ENCODE measurements around the gene PLPP2.

Gene PLPP2

DNA sequence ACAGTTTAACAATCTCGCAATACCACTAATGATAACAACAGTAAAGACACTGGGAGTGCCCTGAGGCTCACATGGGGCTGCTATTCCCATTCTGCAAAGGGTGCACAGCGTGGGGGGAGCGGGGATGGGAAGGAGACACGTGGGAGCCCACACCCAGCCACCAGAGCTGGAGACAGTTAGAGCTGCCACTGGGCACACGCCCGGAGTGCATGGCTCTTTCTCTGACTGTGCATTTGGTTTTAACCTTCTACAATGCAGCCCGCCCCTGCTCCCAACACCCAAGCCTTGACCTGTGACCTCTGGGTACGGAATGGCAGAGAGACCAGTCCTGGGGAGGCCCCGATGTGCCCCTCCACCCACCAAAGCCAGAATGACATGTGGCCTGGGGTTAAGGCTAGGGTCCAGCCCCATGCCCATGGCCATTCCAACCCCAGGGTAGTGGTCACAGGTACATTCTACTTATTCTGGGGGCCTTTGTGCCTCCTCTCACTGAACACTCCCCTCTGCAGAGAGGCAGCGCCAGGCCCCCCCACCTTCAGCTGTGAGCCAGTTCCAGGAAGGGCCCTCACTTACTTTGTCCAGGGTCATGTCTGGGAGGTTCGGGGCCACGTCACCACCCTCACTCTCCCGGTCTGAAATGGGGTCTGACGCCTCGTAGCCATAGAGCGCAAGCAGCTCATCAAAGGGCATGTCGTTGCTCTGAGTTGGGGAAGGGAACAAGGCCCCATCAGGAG, 36.3 kb upstream of the PLPP2 start:
- in situ Hi-C loops (cut with HindIII; ENCODE audit: low pct_unique_long_range_greater_than_20kb, low sequenced_read_pairs), result no loop called here
- no peak for TF ChIP-seq JUND (IDR thresholded peaks at IDR 0.05; ENCODE audit: low read depth)
- no peak for DNase-seq (ENCODE audit: low read depth in 1 of 2, low spot score in 1 of 2)

DNA sequence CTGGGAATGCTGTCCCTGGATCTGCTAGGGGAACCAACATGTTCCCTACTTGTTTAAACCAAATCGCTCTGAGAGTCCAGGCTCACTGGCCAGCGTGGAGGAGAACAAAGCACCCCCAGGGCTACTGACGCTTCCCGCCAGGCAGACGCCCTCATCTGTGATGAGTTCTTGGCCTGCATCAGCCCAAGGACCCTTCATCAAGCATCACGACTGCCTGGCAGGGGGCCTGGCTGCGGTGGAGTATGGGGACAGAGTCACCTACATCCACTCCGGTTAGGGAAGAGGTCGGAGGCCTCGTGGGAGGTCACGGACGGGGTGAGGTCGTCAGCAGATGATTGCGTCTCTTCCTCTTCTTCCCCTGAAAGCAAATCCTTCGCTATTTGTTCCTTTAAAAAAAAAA, 35.7 kb upstream of the PLPP2 start:
- in situ Hi-C loops (cut with HindIII; ENCODE audit: low pct_unique_long_range_greater_than_20kb, low sequenced_read_pairs), result no loop called here
- no peak for DNase-seq (ENCODE audit: low read depth in 1 of 2, low spot score in 1 of 2)
- TF ChIP-seq JUND (IDR thresholded peaks at IDR 0.05; ENCODE audit: low read depth), result no peak

DNA sequence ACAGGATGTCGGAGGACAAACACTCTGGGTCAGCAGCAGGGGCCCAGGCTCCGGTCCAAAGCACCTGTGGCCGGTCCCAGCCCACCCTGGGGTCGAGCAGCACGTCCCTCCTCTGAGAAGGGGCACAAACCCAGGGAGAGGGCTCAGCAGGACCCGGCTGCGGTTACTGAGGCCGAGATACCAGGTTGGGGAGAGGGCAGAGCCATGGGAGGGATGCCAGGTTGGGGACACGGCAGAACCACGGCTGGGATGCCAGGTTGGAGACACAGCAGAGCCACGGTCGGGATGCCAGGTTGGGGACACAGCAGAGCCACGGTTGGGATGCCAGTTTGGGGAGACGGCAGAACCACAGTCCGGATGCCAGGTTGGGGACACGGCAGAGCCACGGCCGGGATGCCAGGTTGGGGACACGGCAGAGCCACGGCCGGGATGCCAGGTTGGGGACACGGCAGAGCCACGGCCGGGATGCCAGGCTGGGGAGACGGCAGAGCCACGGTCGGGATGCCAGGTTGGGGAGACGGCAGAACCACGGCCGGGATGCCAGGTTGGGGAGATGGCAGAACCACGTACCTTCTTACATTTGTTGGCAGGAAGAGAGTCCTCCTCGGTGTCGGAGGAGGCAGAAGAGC, 34.8 kb upstream of the PLPP2 start:
- DNase-seq (ENCODE audit: low read depth in 1 of 2, low spot score in 1 of 2), result no peak
- in situ Hi-C loops (cut with HindIII; ENCODE audit: low pct_unique_long_range_greater_than_20kb, low sequenced_read_pairs), result no loop called here
- TF ChIP-seq JUND (IDR thresholded peaks at IDR 0.05; ENCODE audit: low read depth), result no peak

DNA sequence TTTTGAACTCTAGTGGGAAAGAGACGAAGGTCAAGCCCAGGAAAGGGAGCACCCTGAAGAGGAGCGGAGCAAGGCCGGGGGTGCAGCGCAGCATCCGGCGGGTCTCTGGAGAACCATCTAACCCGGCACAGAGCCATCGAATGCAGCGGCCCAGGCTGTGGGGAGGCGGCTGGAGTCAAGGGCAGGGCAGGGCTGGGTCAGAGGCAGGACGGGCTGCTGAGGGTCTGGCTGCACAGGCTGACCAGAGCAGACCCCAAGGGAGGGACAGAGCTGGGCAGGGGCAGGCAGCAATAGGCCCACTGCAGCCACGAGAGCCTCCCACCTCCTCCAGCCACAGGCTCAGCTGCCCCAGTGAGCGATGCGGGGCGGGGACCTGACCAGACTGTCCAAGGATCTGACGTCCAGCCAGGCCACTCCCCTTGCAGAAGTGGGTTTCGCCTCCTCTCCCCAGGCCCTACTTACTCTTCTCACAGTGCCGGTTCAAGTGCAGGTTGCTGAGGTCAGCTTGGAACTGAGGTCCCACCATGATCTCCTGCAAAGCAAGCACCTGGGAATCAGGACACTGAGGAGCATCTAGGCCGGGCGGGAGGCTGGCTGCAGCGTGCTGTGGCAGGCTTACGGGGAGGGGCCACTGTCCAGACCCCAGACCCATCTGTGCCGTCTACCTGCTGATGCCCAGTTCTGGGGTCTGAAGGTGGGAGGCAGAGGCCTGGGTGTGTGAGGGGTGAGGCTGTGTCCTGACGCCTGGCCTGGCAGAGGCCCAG, 34.2 kb upstream of the PLPP2 start:
- in situ Hi-C loops (cut with HindIII; ENCODE audit: low pct_unique_long_range_greater_than_20kb, low sequenced_read_pairs), result no loop called here
- DNase-seq (ENCODE audit: low read depth in 1 of 2, low spot score in 1 of 2), result no peak
- no peak for TF ChIP-seq JUND (IDR thresholded peaks at IDR 0.05; ENCODE audit: low read depth)

DNA sequence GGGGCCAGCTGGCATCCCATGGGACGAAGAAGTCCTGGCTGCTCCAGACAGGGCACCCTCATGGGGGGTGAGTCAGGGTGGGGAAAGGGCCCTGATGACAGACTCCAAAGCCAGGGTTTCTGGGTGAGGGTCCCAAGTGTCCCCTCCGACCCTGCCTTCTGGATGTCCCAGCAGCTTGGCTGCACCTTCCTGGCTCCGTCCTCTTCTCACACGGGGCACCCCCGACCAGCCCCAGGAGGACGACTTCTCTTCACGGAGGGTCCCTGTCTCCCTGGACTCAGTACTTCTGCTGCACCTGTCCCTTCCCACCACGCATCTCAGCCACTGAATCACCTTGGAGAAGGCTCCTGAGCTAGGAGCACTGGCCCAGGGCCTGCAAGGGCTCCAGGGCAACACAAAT, 33.5 kb upstream of the PLPP2 start:
- no peak for TF ChIP-seq JUND (IDR thresholded peaks at IDR 0.05; ENCODE audit: low read depth)
- DNase-seq (ENCODE audit: low read depth in 1 of 2, low spot score in 1 of 2), result no peak
- in situ Hi-C loops (cut with HindIII; ENCODE audit: low pct_unique_long_range_greater_than_20kb, low sequenced_read_pairs), result no loop called here

DNA sequence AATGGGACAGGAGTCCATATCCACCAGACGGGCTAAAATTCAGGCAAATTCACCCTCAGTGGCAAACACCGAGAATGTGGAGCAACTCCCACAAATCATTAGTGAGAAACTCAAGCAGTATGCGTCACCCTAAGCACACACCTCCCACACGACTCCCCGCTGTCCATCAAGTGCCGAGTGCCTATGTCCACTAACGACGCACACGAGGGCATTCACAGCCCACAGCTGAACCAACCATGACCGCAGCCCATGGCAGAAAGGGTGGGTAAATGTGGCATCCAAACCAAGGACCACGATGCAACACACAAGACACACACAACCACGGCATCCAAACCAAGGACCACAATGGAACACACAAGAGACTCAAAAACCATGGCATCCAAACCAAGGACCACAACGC, 31.4 kb upstream of the PLPP2 start:
- in situ Hi-C loops (cut with HindIII; ENCODE audit: low pct_unique_long_range_greater_than_20kb, low sequenced_read_pairs), result no loop called here
- TF ChIP-seq JUND (IDR thresholded peaks at IDR 0.05; ENCODE audit: low read depth), result no peak
- DNase-seq (ENCODE audit: low read depth in 1 of 2, low spot score in 1 of 2), result no peak

DNA sequence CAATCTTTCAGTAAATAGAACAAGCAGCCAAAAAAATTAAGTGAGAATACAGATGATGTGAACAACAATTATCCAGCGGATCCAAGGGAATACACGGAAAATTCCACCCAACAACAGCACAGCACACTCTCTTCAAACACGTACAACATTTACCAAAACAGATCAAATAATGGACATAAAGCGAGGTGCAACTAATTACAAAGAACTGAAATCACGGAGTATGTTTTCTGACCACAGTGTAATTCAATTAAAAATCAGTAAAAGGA, 27.2 kb upstream of the PLPP2 start:
- in situ Hi-C loops (cut with HindIII; ENCODE audit: low pct_unique_long_range_greater_than_20kb, low sequenced_read_pairs), result no loop called here
- no peak for TF ChIP-seq JUND (IDR thresholded peaks at IDR 0.05; ENCODE audit: low read depth)
- no peak for DNase-seq (ENCODE audit: low read depth in 1 of 2, low spot score in 1 of 2)

DNA sequence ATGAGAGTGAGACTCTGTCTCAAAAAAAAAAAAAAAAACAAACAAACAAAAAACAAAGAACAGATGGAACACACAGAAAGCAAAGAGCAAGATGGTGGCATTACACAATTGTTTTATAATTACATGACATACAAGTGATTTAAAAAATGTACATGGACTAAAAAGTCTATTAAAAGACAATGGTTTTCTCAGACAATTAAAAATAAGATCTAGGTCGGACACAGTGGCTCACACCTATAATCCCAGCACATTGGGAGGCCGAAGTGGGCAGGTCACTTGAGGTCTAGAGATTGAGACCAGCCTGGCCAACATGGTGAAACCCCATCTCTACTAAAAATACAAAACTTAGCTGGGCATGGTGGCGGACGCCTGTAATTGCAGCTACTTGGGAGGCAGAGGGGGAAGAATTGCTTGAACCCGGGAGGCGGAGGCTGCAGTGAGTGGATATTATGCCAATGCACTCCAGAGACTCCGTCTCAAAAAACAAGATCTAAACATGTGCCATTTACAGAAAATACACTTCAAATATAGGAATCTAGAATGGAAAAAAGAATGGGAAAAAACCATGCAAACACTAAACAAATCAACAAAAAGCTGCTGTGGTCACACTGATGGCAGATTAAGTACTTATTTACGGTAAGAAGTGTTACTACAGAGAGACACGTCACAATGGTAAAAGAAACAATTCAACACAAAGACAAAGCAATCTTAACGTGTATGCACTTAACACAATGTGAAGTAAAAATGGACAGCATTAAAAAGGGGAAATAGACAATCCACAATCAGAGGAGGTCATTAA, 26.7 kb upstream of the PLPP2 start:
- in situ Hi-C loops (cut with HindIII; ENCODE audit: low pct_unique_long_range_greater_than_20kb, low sequenced_read_pairs), result no loop called here
- no peak for TF ChIP-seq JUND (IDR thresholded peaks at IDR 0.05; ENCODE audit: low read depth)
- DNase-seq (ENCODE audit: low read depth in 1 of 2, low spot score in 1 of 2), result no peak

DNA sequence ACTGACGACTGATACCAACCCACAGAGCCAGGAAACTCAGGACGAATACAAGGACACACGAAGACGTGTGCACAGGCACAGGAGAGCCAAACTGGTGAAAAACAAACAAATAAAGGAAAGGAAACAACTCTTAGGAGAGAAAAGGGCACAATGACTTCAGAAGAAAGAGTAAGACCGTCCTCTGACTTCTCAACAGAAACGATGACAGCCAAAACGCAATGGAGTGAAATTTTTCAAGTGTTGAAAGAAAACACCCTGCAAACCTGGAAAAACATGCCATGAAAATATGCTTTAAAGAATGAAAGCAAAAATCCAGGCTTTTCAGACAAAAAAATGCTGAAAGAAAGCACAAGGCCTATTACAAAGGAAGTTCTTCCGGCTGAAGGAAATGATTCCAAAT, 24.6 kb upstream of the PLPP2 start:
- in situ Hi-C loops (cut with HindIII; ENCODE audit: low pct_unique_long_range_greater_than_20kb, low sequenced_read_pairs), result no loop called here
- DNase-seq (ENCODE audit: low read depth in 1 of 2, low spot score in 1 of 2), result no peak
- TF ChIP-seq JUND (IDR thresholded peaks at IDR 0.05; ENCODE audit: low read depth), result no peak

DNA sequence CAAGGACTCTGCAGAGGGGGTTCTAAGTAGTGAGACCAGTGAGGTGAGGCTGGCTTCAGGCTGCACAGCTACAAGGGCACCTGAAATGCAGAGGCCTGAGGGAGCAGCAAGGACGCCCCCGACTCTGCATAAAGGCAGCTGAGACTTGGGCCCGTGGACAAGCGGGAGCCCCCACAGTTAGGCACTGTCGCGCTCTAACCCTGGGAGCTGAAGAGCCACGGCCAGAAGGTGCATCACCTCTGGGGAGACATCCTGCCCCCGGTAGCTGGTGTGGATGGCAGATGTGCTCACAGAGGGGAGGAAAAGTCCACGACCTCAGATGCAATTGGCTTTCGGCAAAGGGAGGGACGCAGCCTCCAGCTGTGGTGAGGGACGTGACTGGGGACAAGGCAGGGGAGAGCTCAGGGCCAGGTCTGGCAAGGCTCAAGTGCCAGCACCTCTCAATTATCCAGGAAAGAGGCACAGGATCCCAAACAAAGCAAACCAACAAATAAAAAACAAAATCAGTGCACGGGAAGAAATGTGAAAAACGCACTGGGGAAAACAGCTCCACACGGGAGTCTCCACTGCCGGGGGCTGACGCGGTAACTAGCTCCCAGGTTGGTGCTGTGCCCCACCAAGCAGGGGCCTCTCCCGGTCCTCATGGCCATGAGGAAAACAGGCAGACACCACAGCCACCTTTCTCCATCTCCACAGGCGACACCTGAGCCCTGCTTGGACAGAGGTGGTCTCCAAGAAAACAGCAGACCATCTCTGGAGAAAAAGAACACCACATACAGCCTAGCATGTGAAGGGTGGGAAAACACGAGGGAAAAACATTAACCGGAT, 23.0 kb upstream of the PLPP2 start:
- no peak for TF ChIP-seq JUND (IDR thresholded peaks at IDR 0.05; ENCODE audit: low read depth)
- in situ Hi-C loops (cut with HindIII; ENCODE audit: low pct_unique_long_range_greater_than_20kb, low sequenced_read_pairs), result no loop called here

DNA sequence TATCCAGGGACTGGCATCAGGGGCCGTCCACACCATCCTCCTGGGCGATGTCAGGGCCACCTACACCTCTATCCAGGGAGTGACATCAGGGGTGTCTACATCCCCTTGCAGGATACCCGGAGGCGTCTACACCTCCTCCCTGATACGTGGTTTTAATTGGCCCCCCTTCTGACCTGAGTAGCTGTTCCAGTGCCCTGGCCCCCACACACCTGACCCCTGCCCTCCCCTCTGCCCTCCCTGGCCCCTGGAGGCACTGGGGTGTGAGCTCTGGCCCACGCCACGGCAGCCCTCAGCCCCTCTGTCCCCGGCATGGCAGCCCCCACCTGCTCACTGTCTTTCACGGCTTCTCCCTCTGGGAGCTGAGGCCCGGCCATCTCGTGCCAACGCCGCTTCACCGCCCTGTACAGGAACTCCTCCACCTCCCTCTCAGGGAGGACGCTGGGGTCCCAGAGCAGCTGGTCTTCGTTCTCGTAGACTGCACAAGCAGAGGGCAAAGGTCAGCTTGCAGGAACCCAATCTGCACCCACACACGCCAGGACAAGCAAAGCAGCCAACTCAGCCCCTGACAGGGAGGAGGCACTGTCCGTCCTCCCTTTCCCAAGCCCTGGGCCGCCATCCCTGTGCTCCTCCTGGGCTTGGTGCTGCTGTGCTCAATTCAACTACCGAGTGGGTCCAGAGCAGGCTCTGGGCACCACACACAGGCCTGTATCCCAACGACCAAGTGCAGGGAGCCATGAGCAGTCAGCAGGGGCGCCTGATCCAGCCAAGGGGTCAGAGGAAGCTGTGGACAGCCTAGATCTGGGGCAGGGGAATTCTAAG, 22.2 kb upstream of the PLPP2 start:
- no peak for TF ChIP-seq JUND (IDR thresholded peaks at IDR 0.05; ENCODE audit: low read depth)
- in situ Hi-C loops (cut with HindIII; ENCODE audit: low pct_unique_long_range_greater_than_20kb, low sequenced_read_pairs), result no loop called here
- DNase-seq (ENCODE audit: low read depth in 1 of 2, low spot score in 1 of 2), result no peak

More for the DNA sequence above, 23.0 kb upstream of the PLPP2 start:
- DNase-seq (ENCODE audit: low read depth in 1 of 2, low spot score in 1 of 2), result no peak

All from T47D (cell line).